Activated CD4-positive, CD25-positive, alpha-beta regulatory T cell (primary cell): ENCODE measurements around the gene DDX11.
"Not testable (repeated sequence)": the region's sequence is repeated elsewhere in the genome, so short reads cannot be mapped to it uniquely, and the experiment has no call there.

Experiments used
- DNase-seq, 4 experiments: peaks; one replicate each; lab custom pipeline; 2025; lab: John Stamatoyannopoulos, UW

Gene DDX11

DNA sequence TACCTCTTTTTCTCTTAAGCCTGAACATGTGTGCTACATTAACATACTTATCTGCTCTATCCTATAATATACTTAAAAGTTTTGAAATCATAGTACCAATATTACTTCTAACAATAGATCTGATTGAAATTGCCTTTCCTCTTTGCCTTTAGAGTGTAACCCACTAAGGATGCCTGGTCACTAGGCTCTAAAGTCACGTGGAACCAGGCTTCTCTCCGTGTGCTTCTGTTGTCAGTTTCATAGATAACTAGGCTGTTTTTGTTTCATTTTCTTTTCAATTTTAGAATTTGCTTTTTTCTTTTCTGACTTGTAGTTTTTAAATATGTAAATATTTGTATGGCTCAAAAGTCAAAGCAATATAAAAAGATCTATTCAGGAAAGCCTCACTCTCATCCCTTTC lies 25.8 kb downstream of the DDX11 start:
- DNase-seq: not testable (repeated sequence)

- DNase-seq: not testable (repeated sequence)
Measured at GRCh38 chr12:31100503-31101208, 27.0 kb downstream of the DDX11 start.

DNA sequence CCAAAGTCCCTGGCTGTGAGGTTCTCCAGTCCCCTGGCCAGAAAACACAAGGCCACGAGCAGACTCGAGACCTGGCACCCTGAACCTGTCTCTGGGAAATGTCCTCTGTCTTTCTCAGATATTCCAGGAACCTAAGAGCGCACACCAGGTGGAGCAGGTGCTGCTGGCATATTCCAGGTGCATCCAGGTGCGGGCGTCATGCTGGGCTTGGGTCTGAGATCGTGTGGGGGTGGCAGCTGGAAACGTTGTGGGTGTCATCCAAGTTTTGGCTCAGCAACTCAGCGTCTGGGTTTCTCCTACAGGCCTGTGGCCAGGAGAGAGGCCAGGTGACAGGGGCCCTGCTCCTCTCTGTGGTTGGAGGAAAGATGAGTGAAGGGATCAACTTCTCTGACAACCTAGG lies 28.5 kb downstream of the DDX11 start:
- DNase-seq: not testable (repeated sequence)

DNA sequence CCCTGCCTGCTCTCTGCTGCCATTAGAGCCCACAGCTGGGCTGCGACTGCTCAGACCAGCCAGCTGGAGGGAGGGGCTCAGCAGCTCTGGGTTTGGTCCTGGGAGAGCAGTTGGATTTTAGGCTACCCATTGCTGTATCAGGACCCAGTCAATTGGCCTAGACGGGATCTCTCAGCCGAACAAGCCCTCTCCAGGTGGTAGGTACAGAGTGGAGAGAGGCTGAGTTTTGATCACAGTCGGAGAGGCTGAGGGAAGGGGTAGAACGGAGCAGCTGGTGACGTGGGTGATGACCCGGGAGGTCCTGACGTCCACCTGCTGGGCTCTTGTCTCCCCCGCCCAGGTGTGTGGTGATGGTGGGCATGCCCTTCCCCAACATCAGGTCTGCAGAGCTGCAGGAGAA lies 28.9 kb downstream of the DDX11 start:
- DNase-seq: not testable (repeated sequence)

GRCh38 chr12:31103561-31103975 lies 29.9 kb downstream of the DDX11 start:
- not testable (repeated sequence) for DNase-seq

DNA sequence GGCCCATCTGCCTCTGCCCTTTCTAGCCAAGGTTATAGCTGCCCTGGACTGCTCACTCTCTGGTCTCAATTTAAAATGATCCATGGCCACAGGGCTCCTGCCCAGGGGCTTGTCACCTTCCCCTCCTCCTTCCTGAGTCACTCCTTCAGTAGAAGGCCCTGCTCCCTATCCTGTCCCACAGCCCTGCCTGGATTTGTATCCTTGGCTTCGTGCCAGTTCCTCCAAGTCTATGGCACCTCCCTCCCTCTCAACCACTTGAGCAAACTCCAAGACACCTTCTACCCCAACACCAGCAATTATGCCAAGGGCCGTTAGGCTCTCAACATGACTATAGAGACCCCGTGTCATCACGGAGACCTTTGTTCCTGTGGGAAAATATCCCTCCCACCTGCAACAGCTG lies 30.6 kb downstream of the DDX11 start:
- DNase-seq: not testable (repeated sequence)

DNA sequence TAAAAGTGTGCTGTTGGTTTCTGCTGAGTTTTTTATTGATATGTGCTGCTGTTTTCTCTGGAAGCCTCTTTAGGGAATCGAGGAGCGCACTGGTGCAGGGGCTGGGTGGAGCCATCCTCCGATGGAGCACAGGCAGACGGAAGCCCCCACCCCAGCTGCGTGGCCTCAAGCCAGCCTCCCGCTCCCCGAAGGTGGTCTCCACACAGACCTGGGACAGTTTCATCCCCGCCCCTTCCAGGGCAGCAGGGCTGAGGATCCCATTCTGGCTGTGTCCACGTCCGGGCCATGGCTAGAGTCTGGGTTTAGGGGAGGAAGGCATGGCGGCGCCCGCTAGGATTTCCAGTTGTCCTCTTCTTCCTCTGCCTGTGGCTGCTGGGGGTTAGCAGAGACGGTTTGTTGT lies 31.1 kb downstream of the DDX11 start:
- DNase-seq: not testable (repeated sequence)

GRCh38 chr12:31105668-31106067 lies 32.0 kb downstream of the DDX11 start:
- no peak for DNase-seq

- DNase-seq: no peak
Measured at GRCh38 chr12:31106101-31106803, 32.6 kb downstream of the DDX11 start.

- DNase-seq: not testable (repeated sequence)
Measured at GRCh38 chr12:31109773-31110172, 36.1 kb downstream of the DDX11 start.

- DNase-seq: not testable (repeated sequence)
Measured at GRCh38 chr12:31110263-31110662, 36.6 kb downstream of the DDX11 start.

DNA sequence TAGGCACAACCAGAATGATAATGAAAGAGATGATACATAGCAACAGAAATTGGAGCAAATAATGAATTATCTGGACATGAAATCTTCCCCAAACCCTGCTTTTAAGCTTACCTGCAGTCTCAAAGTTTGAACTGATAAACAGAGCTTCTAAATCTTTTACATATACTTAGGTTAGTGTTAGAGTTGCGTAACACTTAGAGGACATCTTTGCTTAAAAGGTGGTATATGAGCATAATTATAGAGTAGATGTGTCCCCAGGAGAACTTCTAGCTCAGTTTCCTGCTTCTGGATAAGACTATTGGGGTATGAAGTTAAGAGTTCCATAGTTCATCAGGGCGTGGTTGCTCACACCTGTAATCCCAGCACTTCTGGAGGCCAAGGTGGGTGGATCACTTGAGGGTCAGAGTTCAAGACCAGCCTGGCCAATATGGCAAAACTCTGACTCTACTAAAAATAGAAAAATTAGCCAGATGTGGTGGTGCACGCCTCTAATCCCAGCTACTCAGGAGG lies 41.5 kb downstream of the DDX11 start:
- not testable (repeated sequence) for DNase-seq

- not testable (repeated sequence) for DNase-seq
Measured at GRCh38 chr12:31116846-31117202, 43.2 kb downstream of the DDX11 start.

GRCh38 chr12:31117203-31118011 lies 43.7 kb downstream of the DDX11 start:
- peak; percentile 30 to 47 (median 35) for DNase-seq

DNA sequence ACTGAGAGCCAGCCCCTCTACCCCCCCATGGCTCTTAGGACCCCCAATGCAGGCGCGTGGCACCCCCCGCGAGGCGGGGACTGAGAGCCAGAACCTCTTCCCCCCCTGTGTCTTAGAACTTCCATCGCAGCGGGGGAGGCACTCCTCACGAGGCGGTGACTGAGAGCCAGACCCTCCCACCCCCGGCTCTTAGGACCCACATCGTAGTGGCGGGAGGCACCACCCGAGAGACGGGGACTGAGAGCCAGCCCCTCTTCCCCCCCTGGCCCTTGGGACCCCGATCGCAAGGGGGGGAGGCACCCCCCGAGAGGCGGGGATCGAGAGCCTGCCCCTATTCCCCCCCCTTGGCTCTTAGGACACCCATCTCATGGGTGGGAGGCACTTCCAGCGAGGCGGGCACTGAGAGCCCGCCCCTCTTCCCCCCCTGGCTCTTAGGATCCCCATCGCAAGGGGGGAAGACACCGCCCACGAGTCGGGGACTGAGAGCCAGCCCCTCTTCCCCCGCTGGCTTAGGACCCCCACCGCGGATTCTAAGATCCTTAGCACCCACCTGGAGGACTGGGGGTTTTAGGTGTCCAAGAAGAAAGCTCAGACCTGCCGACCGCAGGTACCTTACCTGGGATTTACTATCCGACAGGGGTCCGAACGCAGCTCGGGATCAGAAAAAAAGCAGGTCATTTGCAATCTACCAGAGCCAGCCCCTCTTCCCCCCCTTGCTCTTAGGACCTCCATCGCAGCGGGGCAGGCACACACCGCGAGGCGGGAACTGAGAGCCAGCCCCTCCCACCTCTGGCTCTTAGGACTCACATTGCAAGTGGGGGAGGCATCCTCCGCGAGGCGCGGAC lies 44.9 kb downstream of the DDX11 start:
- DNase-seq: no peak

GRCh38 chr12:31119192-31119802 lies 45.6 kb downstream of the DDX11 start:
- no peak for DNase-seq

DNA sequence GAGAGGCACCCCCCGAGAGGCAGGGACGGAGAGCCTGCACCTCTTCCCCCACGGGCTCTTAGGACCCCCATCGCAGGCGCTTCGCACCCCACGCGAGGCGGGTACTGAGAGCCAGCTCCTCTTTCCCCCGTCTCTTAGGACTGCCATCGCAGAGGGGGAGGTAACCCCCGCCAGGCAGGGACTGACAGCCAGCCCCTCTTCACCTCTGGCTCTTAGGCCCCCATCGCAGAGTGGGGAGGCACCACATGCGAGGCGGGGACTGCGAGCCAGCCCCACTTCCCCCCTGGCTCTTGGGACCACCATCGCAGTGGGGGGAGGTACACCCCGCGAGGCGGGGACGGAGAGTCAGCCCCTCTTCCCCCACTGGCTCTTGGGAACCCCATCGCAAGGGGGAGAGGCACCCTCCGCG lies 46.1 kb downstream of the DDX11 start:
- DNase-seq: no peak

DNA sequence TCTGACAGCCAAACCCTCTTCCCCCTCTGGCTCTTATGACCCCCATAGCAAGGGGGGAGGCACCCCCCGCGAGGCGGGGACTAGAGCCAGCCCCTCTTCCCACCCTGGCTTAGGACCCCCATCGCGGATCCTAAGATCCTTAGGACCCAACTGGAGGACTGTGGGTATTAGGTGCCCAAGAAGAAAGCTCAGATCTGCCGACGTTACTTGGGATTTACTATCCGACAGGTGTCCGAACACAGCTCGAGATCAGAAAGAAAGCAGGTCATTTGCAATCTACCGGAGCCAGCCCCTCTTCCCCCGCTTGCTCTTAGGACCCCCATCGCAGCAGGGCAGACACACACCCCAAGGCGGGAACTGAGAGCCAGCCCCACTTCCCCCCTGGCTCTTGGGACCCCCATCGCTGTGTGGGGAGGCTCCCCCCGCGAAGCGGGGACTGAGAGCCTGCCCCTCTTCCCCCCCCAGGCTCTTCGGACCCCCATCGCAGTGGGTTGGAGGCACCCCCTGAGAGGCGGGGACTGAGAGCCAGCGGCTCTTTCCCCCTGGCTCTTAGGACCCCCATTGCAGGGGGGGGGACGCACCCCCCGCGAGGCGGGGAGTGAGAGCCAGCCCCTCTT lies 46.8 kb downstream of the DDX11 start:
- DNase-seq: no peak

DNA sequence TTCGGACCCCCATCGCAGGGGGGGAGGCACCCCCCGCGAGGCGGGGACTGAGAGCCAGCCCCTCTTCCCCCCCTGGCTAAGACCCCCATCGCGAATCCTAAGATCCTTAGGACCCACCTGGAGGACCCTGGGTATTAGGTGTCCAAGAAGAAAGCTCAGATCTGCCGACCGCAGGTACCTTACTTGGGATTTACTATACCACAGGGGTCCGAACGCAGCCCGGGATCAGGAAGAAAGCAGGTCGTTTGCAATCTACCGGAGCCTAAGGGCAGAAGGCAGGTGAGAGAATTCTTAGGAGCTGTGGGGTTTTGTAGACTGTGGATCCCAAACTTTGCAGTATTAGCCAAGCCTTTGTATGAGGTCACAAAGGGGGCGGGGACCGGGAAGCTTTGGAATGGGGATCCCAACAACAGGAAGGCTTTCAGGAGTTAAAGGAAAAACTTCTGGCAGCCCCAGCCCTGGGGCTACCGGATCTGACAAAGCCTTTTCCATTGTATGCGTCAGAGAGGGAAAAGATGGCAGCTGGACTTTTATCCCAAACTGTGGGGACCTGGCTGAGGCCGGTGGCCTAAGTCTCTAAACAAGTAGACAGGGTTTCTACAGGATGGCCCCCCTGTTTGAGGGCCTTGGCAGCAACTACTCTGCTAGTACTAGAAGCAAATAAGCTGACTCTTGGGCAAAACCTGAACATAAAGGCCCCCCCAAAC lies 47.5 kb downstream of the DDX11 start:
- DNase-seq: not testable (repeated sequence)

DNA sequence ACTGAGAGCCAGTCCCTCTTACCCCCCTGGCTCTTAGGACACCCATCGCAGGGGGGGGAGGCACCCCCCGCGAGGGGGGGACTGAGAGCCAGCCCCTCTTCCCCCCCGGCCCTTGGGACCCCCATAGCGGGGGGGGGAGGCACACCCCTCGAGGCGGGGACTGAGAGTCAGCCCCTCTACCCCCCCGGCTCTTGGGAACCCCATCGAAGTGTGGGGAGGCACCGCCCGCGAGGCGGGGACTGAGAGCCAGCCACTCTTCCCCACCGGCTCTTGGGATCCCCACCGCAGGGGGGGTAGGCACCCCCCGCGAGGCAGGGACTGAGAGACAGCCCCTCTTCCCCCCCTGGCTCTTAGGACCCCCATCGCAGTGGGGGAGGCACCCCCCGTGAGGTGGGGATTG lies 48.8 kb downstream of the DDX11 start:
- DNase-seq: no peak
